GM18909 (cell line): Measurements from ENCODE around the gene SERPINB4.

ENCODE experiments used
- ATAC-seq: cut with Tn5 transposase; IDR thresholded peaks from one replicate; pipeline ENCODE4 v1.9.1; 2021; ENCODE audit warnings: mild to moderate bottlenecking; ENCODE audit not compliant: unreplicated experiment, poor library complexity

SERPINB4 gene

DNA sequence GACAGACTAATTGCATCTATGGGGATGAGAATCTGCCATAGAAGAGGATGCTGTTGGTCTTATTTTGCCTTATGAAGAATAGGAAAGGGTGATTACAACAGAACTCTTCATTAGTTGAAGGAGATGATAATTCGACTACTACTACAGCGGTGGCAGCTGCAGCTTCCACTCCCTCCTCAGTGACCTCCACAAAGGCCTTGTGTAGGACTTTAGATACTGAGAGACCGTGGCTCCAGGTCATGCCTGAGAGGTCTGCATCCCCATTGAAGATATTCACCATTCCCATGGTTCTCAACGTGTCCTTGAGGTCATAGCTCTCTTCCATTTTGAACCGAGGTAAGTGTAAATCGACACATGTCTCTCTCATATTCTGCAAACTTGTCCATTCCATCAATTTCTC lies 6.4 kb downstream of the SERPINB4 start:
- no peak for ATAC-seq

DNA sequence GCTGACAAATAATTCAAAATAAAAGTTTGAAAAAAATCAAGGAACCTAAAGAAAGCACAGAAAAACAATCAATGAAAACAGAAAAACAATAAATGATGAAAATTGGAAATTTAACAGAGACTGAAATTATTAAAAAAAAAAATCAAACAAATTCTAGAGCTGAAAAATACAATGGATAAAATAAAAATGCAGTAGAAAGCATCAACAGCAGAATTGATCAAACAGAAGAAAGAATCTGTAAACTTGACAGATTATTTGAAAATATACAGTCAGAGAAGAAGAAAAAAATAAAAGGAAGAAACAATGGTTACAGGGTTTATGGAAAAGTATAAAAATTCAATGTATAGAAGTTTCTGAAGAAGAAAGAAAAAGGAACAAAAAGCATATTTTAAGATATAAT lies 16.2 kb downstream of the SERPINB4 start:
- ATAC-seq = no peak

DNA sequence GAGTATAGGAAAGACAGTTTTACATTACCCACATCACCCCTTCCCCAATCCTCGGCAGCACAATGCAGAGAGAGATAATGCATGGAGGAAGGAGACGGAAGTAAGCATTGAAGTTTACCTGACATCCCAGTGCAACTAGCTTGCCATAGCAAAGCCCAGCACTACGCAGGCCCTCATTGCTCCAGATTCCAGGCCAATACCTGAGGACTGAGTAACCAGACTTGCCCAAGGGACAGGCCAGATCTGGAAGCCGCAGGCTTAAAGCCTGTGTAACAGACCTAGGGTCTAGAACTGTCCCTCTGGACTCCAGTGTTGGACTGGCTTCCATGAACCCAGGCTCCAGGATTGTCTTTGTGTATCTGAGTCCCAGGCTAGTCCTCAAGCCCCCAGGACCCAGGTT lies 17.6 kb downstream of the SERPINB4 start:
- ATAC-seq = no peak

GRCh38 chr18:63624863-63625262 lies 19.2 kb downstream of the SERPINB4 start:
- ATAC-seq = no peak

- no peak for ATAC-seq
Observed at GRCh38 chr18:63619661-63620060, 24.4 kb downstream of the SERPINB4 start.

GRCh38 chr18:63617915-63618234 lies 26.2 kb downstream of the SERPINB4 start:
- ATAC-seq = no peak

GRCh38 chr18:63617049-63617914 lies 26.8 kb downstream of the SERPINB4 start:
- ATAC-seq = no peak

- no peak for ATAC-seq
Observed at GRCh38 chr18:63613420-63613819, 30.6 kb downstream of the SERPINB4 start.

DNA sequence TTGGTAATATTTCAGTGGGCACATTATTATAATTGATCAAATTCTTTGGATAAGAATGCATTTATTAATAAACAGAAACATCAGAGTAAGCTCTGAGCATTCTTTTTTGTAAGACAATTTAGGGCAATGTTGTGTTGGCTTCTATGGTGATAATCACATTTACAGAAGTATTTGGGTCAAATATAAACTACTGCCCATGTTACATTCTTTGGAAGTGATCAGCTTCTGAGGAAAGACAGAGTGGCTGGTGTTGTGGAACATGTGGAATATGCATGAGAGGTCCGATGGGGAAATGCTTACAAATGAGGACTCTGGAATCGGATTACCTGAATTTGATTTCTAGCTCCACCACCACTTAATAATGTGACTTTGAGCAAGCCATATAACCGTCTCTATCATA lies 37.5 kb downstream of the SERPINB4 start:
- no peak for ATAC-seq

DNA sequence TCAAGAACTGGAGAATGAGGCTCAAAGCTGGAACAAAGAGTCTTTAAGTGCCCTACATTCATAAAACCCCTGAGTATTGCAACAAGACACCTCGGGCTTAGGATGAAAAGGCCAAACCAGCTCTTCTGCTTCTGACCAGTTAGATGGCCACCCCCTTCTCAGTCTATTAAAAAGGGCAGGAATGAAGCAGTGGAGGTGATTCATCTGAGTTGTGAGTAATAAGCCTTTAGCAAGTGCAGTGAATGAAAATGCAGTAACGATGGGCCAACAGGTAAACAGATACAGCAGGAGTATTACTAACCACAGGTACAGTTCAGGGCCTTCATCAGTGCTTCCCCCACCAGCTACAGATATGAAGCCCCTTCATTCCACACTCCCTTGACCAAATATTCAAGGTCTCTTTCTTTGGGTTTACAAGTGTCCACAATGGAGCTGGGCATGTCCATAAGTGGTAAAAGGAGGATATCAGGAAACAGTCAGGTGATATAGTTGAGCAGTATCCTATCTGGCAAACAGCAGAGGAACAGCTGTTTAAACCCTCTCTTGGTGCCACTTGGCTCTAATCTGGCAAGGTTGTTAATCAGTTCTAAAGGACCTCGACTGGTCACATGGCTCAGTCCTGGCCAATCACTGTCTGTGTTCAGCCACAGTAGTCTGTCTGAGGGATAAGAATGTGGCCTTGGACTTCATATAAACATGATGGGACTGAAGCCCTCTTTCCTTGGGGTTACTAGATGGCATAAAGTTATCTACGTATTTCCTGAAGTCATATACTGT lies 39.1 kb downstream of the SERPINB4 start:
- ATAC-seq = no peak

- peak; percentile 96 for ATAC-seq
Observed at GRCh38 chr18:63603772-63604171, 40.3 kb downstream of the SERPINB4 start.

DNA sequence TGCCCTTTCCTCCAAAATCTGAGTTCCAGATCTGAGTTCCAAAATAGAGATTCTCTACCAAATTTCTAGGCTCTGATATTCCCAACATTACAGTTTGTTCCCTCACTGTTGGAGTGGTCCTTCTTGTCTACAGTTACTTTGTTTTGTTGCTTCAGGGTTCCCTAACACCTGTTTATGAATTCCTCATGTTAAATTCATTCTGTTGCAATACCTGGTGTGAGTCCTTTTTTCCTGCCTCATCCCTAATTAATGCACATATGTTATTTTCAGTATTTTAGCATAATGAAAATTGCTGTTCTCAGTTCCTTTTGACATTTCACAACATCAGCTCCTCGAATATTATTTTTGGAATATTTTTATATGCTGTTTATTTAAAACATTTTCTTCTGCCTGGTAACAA lies 40.7 kb downstream of the SERPINB4 start:
- no peak for ATAC-seq

DNA sequence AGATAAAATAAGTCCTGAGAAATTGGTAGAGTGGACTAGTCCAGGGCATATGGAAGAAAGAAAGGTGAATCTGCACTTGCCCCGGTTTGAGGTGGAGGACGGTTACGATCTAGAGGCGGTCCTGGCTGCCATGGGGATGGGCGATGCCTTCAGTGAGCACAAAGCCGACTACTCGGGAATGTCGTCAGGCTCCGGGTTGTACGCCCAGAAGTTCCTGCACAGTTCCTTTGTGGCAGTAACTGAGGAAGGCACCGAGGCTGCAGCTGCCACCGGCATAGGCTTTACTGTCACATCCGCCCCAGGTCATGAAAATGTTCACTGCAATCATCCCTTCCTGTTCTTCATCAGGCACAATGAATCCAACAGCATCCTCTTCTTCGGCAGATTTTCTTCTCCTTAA lies 47.1 kb downstream of the SERPINB4 start:
- ATAC-seq = no peak

DNA sequence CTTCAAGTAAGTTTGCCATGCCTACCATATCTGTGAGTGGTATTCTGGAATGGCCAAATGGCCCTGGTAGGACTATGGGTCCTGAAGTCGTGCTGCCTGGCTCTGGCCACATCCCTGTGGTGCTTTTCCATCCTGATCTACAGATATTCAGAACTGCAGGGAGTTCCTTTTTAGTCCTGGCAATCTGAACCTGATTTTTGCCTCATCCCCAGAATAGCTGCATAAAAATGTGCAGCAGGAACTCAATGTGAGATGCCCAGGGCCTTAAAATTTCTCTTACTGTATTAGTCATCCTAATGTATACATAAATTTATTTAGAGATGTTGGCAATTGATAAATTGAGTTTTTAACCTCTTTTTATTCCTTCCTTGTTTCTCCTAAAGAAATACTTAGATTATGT lies 51.6 kb downstream of the SERPINB4 start:
- no peak for ATAC-seq

DNA sequence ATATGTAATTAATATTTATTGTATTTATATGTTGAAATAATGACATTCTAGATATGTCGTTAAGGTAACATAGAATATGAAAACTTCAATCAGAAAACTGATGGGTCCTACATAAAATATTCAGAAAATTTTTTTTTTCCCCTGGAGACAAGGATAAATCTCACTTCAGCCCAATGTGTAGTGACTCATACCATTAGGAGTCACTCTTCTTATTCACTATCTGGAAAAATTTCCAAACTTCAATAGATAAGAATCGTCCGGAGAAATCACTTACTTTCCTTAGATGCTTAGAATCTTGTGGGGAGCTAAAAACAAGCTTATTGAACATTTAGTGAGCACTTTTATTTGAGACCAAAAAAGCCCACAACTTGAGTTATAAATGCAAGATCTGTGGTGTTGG lies 52.3 kb downstream of the SERPINB4 start:
- no peak for ATAC-seq

DNA sequence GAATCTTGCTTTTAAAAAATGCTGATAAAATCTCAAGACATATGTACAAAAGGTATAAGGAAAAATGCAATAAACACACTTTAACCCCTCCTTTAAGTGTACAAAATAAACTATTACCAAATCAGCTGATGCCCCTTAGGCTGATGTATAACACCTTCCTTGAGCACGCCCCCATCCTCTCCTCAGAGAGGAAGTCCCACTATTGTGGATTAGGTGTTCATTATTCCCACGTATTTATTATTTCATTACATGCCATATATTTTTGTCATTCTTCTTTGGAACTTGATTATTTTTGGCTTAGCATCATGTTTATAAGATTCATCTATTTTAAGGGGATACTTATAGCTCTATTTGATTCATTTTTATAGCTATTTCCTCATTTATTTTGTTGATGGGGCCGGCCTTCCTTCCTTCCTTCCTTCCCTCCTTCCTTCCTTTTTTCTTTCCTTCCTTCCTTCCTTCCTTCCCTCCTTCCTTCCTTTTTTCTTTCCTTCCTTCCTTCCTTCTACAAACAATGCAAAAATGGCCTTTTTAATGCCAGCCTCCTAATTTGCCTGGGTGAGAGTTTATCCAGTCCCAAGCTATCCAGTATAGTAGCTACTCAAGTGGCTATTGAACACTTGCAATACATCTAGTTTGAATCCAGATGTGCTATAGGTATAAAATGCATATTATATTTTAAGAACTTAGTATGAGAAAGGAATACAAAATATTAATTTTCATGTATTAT lies 52.9 kb downstream of the SERPINB4 start:
- ATAC-seq = no peak

DNA sequence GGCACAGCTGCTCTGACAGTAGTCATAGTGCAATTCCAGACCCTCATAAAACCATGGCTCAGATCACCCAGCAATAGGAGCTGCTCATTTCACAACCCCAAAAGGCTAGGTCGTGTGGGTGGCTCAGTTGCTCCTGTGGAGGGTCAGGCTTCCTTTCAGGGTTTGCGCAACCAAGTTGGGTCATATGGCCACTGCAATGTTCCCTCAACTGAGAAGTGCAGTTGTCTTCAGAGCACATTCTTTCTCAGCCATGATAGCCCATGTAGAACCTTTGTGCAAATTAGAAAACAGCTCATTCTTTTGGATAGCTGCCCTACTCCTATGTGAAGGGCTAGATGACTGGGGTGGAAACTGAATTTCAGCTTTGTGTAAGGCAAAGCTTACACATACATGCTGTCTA lies 53.7 kb downstream of the SERPINB4 start:
- ATAC-seq = no peak

DNA sequence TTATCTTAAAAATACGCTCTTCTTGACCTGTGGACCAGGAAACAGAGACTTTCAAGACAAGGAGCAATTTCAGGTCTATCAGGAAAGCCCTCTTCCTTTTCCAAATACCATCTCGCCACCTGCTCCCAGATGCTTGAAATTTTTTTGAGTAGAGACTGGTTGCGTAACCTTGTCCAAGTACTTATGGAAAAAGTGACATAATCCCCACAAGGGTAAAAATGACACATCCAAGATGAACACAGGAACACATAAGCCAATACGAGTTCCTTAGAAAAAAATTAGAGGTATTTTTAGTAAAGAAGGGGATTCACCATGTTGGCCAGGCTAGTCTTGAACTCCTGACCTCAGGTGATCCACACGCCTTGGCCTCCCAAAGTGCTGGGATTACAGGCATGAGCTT lies 55.1 kb downstream of the SERPINB4 start:
- ATAC-seq = no peak
